ENCODE data around the gene ZNF618.

GRCh38 chr9:113952676-113953075 is 76.6 kb downstream of the ZNF618 start:
- TF ChIP-seq CTCF (IDR thresholded peaks at IDR 0.05 in 4 of 5, conservative IDR thresholded peaks at IDR 0.05 in 1 of 5) (no peak), POLR2A (IDR thresholded peaks at IDR 0.05) (no peak)
